ENCODE measurements around the gene MGAT3.
A peak's percentile ranks its signal among the peaks of the same experiment; 100 is the strongest.

MGAT3 gene

DNA sequence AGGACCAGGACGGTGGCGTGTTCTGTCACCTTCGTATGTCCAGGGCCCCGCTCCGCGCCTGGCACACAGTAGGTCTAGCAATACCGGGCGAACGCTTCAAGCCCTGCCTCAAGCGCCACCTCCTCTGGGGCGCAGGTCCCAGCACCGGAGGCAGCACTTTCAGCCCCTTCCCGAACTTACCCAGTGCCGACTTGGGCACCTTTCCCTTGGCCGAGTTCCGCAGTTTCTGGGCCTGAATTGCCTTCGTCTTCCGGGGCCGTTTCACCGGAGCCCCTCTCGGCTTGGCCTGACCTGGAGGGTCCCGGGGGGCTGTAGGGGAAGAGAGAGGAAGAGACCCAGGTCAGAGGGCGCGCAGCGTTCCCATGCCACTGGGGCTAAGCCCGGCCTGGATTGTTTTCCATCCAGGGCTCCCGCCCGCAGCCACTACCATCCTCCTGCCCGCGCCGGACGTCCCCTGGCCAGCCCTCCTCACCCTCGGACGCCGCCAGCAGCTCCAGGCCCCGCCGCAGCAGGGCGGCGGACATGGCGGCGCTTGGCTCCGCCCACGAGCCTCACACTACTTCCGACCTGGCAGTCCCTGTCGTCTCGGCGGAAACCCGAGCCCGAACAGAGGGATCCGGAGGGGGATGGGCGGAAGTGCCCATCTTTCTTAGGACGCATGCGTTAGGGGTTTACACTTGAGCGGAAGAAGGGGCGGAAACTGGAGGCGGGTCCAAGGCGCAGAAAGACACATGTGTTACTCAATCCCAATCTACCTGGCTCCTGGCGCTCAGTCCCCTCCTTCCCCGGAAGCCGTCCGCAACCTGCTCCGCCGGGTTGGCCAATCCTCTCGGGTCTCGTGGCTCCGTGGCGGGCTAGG is 75.6 kb downstream of the MGAT3 start, which contains the start of gene RPS19BP1 (continued):
- TF ChIP-seq ZNF596 (tag by site-specific recombination; IDR thresholded peaks at IDR 0.05) (no peak), ZNF660 (tag by site-specific recombination; IDR thresholded peaks at IDR 0.05) (peak; percentile 42; the same call in 1 of the 2 replicates), ZNF544 (tag by site-specific recombination; IDR thresholded peaks at IDR 0.05) (no peak), ZNF600 (tag by site-specific recombination; IDR thresholded peaks at IDR 0.05) (no peak), ZFP41 (tag by site-specific recombination; IDR thresholded peaks at IDR 0.05; ENCODE audit: borderline replicate concordance) (no peak), ZNF530 (tag by site-specific recombination; IDR thresholded peaks at IDR 0.05; ENCODE audit: low read depth) (no peak), ZNF174 (tag by site-specific recombination; IDR thresholded peaks at IDR 0.05) (no peak), ZNF391 (tag by site-specific recombination; IDR thresholded peaks at IDR 0.05; ENCODE audit: borderline replicate concordance, low read depth) (no peak), KLF9 (tag by site-specific recombination; IDR thresholded peaks at IDR 0.05; ENCODE audit: low read depth) (peak; percentile 45; the same call in 1 of the 2 replicates), ZNF48 (tag by site-specific recombination; IDR thresholded peaks at IDR 0.05) (no peak), ZBTB7A (tag by site-specific recombination; IDR thresholded peaks at IDR 0.05; ENCODE audit: low read depth) (peak; percentile 80; the same call in 1 of the 2 replicates), ZNF623 (tag by site-specific recombination; IDR thresholded peaks at IDR 0.05) (no peak), ZNF138 (tag by site-specific recombination; IDR thresholded peaks at IDR 0.05; ENCODE audit: borderline replicate concordance) (no peak), OSR2 (tag by site-specific recombination; IDR thresholded peaks at IDR 0.05) (peak; percentile 79), RBAK (tag by site-specific recombination; IDR thresholded peaks at IDR 0.05) (no peak), ZNF610 (tag by site-specific recombination; IDR thresholded peaks at IDR 0.05; ENCODE audit: borderline replicate concordance) (peak; percentile 13; the same call in 1 of the 2 replicates), MYNN (tag by site-specific recombination; IDR thresholded peaks at IDR 0.05; ENCODE audit: borderline replicate concordance) (no peak), ZNF510 (tag by site-specific recombination; IDR thresholded peaks at IDR 0.05; ENCODE audit: insufficient replicate concordance) (no peak), ZNF155 (tag by site-specific recombination; IDR thresholded peaks at IDR 0.05) (no peak), SP3 (tag by site-specific recombination; IDR thresholded peaks at IDR 0.05) (peak; percentile 90)
- TF ChIP-seq, protein P1, sequence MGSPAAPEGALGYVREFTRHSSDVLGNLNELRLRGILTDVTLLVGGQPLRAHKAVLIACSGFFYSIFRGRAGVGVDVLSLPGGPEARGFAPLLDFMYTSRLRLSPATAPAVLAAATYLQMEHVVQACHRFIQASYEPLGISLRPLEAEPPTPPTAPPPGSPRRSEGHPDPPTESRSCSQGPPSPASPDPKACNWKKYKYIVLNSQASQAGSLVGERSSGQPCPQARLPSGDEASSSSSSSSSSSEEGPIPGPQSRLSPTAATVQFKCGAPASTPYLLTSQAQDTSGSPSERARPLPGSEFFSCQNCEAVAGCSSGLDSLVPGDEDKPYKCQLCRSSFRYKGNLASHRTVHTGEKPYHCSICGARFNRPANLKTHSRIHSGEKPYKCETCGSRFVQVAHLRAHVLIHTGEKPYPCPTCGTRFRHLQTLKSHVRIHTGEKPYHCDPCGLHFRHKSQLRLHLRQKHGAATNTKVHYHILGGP (tag by site-specific recombination; IDR thresholded peaks at IDR 0.05) = no peak
- TF ChIP-seq, protein P2, sequence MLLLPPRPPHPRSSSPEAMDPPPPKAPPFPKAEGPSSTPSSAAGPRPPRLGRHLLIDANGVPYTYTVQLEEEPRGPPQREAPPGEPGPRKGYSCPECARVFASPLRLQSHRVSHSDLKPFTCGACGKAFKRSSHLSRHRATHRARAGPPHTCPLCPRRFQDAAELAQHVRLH (tag by site-specific recombination; IDR thresholded peaks at IDR 0.05) = peak; percentile 49; the same call in 1 of the 2 replicates
- TF ChIP-seq, protein P3, sequence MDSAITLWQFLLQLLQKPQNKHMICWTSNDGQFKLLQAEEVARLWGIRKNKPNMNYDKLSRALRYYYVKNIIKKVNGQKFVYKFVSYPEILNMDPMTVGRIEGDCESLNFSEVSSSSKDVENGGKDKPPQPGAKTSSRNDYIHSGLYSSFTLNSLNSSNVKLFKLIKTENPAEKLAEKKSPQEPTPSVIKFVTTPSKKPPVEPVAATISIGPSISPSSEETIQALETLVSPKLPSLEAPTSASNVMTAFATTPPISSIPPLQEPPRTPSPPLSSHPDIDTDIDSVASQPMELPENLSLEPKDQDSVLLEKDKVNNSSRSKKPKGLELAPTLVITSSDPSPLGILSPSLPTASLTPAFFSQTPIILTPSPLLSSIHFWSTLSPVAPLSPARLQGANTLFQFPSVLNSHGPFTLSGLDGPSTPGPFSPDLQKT (IDR thresholded peaks at IDR 0.05; ENCODE audit: borderline replicate concordance, low read depth, low read length) = peak; percentile 91

DNA sequence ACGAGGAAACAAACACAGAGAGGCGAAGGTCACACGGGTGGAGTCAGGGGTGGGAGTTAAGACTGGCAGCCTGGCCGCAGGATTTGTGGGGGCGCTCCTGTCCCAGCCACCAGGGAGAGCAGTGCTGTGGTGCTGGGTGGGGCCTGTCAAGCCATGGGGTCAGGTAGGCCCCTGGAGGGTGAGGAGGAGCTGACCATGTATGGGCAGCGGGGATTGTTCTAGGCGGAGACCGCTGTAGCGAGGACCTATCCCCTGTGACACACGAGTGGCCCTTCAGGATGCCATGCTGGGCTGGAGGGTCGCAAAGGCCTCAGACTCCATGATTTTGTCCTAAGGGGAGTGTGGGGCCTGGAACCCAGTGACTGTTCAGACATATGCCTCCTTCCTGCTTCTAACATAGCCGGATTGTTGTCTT is 77.3 kb downstream of the MGAT3 start:
- H3K27ac ChIP-seq (ENCODE audit: extremely low read depth, low read depth, low read length) = no peak overlapping the region

More for the DNA sequence above, 77.3 kb downstream of the MGAT3 start:
- TF ChIP-seq SP3 (tag by site-specific recombination; IDR thresholded peaks at IDR 0.05) = no peak
- no peak for TF ChIP-seq ZNF658 (tag by site-specific recombination; IDR thresholded peaks at IDR 0.05)
- TF ChIP-seq, protein P4, sequence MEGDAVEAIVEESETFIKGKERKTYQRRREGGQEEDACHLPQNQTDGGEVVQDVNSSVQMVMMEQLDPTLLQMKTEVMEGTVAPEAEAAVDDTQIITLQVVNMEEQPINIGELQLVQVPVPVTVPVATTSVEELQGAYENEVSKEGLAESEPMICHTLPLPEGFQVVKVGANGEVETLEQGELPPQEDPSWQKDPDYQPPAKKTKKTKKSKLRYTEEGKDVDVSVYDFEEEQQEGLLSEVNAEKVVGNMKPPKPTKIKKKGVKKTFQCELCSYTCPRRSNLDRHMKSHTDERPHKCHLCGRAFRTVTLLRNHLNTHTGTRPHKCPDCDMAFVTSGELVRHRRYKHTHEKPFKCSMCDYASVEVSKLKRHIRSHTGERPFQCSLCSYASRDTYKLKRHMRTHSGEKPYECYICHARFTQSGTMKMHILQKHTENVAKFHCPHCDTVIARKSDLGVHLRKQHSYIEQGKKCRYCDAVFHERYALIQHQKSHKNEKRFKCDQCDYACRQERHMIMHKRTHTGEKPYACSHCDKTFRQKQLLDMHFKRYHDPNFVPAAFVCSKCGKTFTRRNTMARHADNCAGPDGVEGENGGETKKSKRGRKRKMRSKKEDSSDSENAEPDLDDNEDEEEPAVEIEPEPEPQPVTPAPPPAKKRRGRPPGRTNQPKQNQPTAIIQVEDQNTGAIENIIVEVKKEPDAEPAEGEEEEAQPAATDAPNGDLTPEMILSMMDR (tag by site-specific recombination; IDR thresholded peaks at IDR 0.05) = 0 out of 2 replicates have a peak, but pooled peaks have one; percentile 27
- POLR2A ChIA-PET = interaction anchor here (0.6 to 1.3 kb wide), 5 partner anchors 14 to 510 kb away, joined by 3 to 5 read pairs (median 4); partner anchors contain the start of genes ATF4 and MIEF1
- Histone ChIP-seq H3K4me3 (ENCODE audit: low read depth, low read length) (no peak overlapping the region), H3K4me1 (ENCODE audit: control insufficient read depth, insufficient read depth, low read length) (peaks cover 11% of the 10 kb centered on the region), H3K9me3 (ENCODE audit: control insufficient read depth, insufficient read depth, low read depth, low read length) (no peaks in the 10 kb centered on the region), H3K36me3 (ENCODE audit: control insufficient read depth in 2 of 2, insufficient read depth in 1 of 2, low read length in 2 of 2) (peaks cover 11 to 25% of the 10 kb centered on the region in 2 experiments; a peak in 2 of 3 replicates)
- CTCF ChIA-PET = interaction anchor here (0.5 to 13.7 kb wide), 35 partner anchors 11 to 814 kb away, joined by 3 to 380 read pairs (median 5); partner anchors contain the start of gene ATF4
